GM19240 (cell line): Measurements from ENCODE around the gene XPO1.
"Not testable (repeated sequence)": the region's sequence is repeated elsewhere in the genome, so short reads cannot be mapped to it uniquely, and the experiment has no call there.

Experiments
- DNase-seq: peaks from one replicate; pipeline ENCODE4 v3.0.0; 2011; ENCODE audit warnings: low spot score; ENCODE audit not compliant: insufficient read length

XPO1 gene

GRCh38 chr2:61536572-61537276, 1.4 kb downstream of the XPO1 start:
- DNase-seq, result peak; percentile 64

GRCh38 chr2:61536180-61536571, 2.0 kb downstream of the XPO1 start:
- DNase-seq, result no peak

GRCh38 chr2:61535449-61535848, 2.7 kb downstream of the XPO1 start:
- DNase-seq, result no peak

GRCh38 chr2:61534926-61535325, 3.2 kb downstream of the XPO1 start:
- DNase-seq, result no peak

- DNase-seq, result no peak
These were observed 7.4 kb downstream of the XPO1 start for GRCh38 chr2:61530749-61531148.

GRCh38 chr2:61529944-61530735, 8.0 kb downstream of the XPO1 start:
- no peak for DNase-seq

GRCh38 chr2:61520261-61520660, 17.9 kb downstream of the XPO1 start:
- no peak for DNase-seq

GRCh38 chr2:61512768-61513398, 25.3 kb downstream of the XPO1 start:
- no peak for DNase-seq

- DNase-seq, result no peak
These were observed 27.2 kb downstream of the XPO1 start for GRCh38 chr2:61510674-61511671.

- no peak for DNase-seq
These were observed 33.2 kb downstream of the XPO1 start for GRCh38 chr2:61504949-61505348.

GRCh38 chr2:61499060-61499459, 39.1 kb downstream of the XPO1 start:
- DNase-seq, result no peak

GRCh38 chr2:61493523-61493942, 44.6 kb downstream of the XPO1 start:
- DNase-seq, result no peak

GRCh38 chr2:61492476-61492875, 45.7 kb downstream of the XPO1 start:
- DNase-seq, result no peak

GRCh38 chr2:61485281-61485680, 52.9 kb downstream of the XPO1 start:
- DNase-seq, result no peak

- DNase-seq, result no peak
These were observed 60.1 kb downstream of the XPO1 start for GRCh38 chr2:61478086-61478485.

GRCh38 chr2:61476929-61477589, 61.1 kb downstream of the XPO1 start:
- not testable (repeated sequence) for DNase-seq

- DNase-seq, result no peak
These were observed 66.0 kb downstream of the XPO1 start for GRCh38 chr2:61471905-61472805.

GRCh38 chr2:61470965-61471904, 66.9 kb downstream of the XPO1 start, which contains the start of gene USP34:
USP34 (minus strand) TSS chr2:61471087; CDS start chr2:61470692, 395 bp downstream.
- DNase-seq, result peak; percentile 80
